DND-41 (cell line): Measurements from ENCODE around the gene TBRG1.

Source experiments
- ATAC-seq: fragments of 200-7000 bp; cut with Tn5 transposase; 3 replicates; pipeline ENCODE4 v1.9.1; 2021; ENCODE audit warnings: low read depth; ENCODE audit not compliant: insufficient read depth
- DNase-seq: peaks from one replicate; pipeline ENCODE4 v3.0.0-alpha.2; 2020
- H2AFZ ChIP-seq: 2 replicates; pipeline ENCODE4 v1.6.0; 2012; ENCODE audit warnings: low read depth, low read length
- H3K27ac ChIP-seq: 2 replicates; pipeline ENCODE4 v1.5.1; 2012; ENCODE audit warnings: low read length, inconsistent platforms
- H3K27me3 ChIP-seq: fragments of 200-600 bp; sonication (generic); 2 replicates; pipeline ENCODE4 v1.6.0; 2012; ENCODE audit warnings: low read length, mild to moderate bottlenecking, inconsistent platforms; ENCODE audit not compliant: insufficient read depth, poor library complexity
- H3K36me3 ChIP-seq: 2 replicates; pipeline ENCODE4 v1.5.1; 2012; ENCODE audit warnings: low read length, inconsistent platforms; ENCODE audit not compliant: insufficient read depth
- H3K4me1 ChIP-seq: 2 replicates; pipeline ENCODE4 v1.5.1; 2012; ENCODE audit warnings: mild to moderate bottlenecking, low read length; ENCODE audit not compliant: insufficient read depth
- H3K4me2 ChIP-seq: 2 replicates; pipeline ENCODE4 v1.6.0; 2012; ENCODE audit warnings: mild to moderate bottlenecking, moderate library complexity, low read length, inconsistent platforms; ENCODE audit not compliant: insufficient read depth
- H3K4me3 ChIP-seq, 2 experiments: fragments of 200-600 bp in 1 of 2; shearing (Covaris generic) in 1 of 2; 2 replicates each; pipeline ENCODE4 v1.5.1; 2012 to 2016; ENCODE audit warnings: inconsistent platforms in 2 of 2, low read length in 2 of 2, mild to moderate bottlenecking in 2 of 2, low read depth in 1 of 2, moderate library complexity in 1 of 2
- H3K79me2 ChIP-seq: 2 replicates; pipeline ENCODE4 v1.6.0; 2012; ENCODE audit warnings: low read length, inconsistent platforms; ENCODE audit not compliant: insufficient read depth
- H3K9ac ChIP-seq: 2 replicates; pipeline ENCODE4 v1.6.0; 2012; ENCODE audit warnings: low read depth, mild to moderate bottlenecking, inconsistent platforms, low read length, moderate library complexity
- H3K9me3 ChIP-seq: 2 replicates; pipeline ENCODE4 v1.5.1; 2012; ENCODE audit warnings: low read length, moderate library complexity, mild to moderate bottlenecking, inconsistent platforms; ENCODE audit not compliant: insufficient read depth, severe bottlenecking
- H4K20me1 ChIP-seq: 2 replicates; pipeline ENCODE4 v1.6.0; 2012; ENCODE audit warnings: low read length; ENCODE audit not compliant: insufficient read depth
- CTCF ChIP-seq: IDR thresholded peaks from 2 replicates; pipeline ENCODE4 v1.5.1; 2012; ENCODE audit warnings: borderline replicate concordance, low read length, moderate library complexity, mild to moderate bottlenecking; ENCODE audit not compliant: poor library complexity, severe bottlenecking; ENCODE audit errors: extremely low read depth
- EZH2 ChIP-seq: IDR thresholded peaks from 3 replicates; pipeline ENCODE4 v1.6.1; 2012; ENCODE audit warnings: borderline replicate concordance, low read depth, mild to moderate bottlenecking, moderate library complexity, low read length, inconsistent platforms; ENCODE audit not compliant: severe bottlenecking

The TBRG1 gene

GRCh38 chr11:124662106-124662505, 39.4 kb downstream of the TBRG1 start:
- Histone ChIP-seq H3K9ac (no peak overlapping the region), H3K4me1 (no peaks in the 10 kb centered on the region), H3K4me3 (no peak overlapping the region), H3K27ac (no peak overlapping the region), H3K9me3 (no peaks in the 10 kb centered on the region), H3K36me3 (no peaks in the 10 kb centered on the region), H3K4me2 (no peak overlapping the region), H4K20me1 (no peaks in the 10 kb centered on the region), H2AFZ (no peak overlapping the region), H3K79me2 (no peaks in the 10 kb centered on the region), H3K27me3 (peaks cover 18% of the 10 kb centered on the region)
- TF ChIP-seq CTCF, result no peak
- TF ChIP-seq EZH2, result no peak
- ATAC-seq (no peak), DNase-seq (no peak)

GRCh38 chr11:124663861-124664260, 41.2 kb downstream of the TBRG1 start:
- DNase-seq, result no peak
- Histone ChIP-seq H4K20me1 (no peaks in the 10 kb centered on the region), H3K4me3 (no peak overlapping the region)

GRCh38 chr11:124667601-124668000, 44.9 kb downstream of the TBRG1 start:
- Histone ChIP-seq H3K27ac (no peak overlapping the region), H3K9ac (no peak overlapping the region), H4K20me1 (no peaks in the 10 kb centered on the region), H3K4me1 (no peaks in the 10 kb centered on the region), H3K9me3 (no peaks in the 10 kb centered on the region), H3K4me3 (no peak overlapping the region), H3K79me2 (no peaks in the 10 kb centered on the region), H3K27me3 (peaks cover 18% of the 10 kb centered on the region), H2AFZ (no peak overlapping the region), H3K36me3 (no peaks in the 10 kb centered on the region), H3K4me2 (no peak overlapping the region)
- TF ChIP-seq EZH2 (no peak), CTCF (no peak)
- no peak for ATAC-seq
- no peak for DNase-seq

More at GRCh38 chr11:124663861-124664260, 41.2 kb downstream of the TBRG1 start:
- no peaks in the 10 kb centered on the region for H3K36me3 ChIP-seq
- no peak overlapping the region for H2AFZ ChIP-seq
- ATAC-seq, result no peak
- no peak overlapping the region for H3K4me2 ChIP-seq
- TF ChIP-seq EZH2, result no peak
- TF ChIP-seq CTCF, result no peak
- H3K27ac ChIP-seq, result no peak overlapping the region
- no peaks in the 10 kb centered on the region for H3K79me2 ChIP-seq
- peaks cover 25% of the 10 kb centered on the region for H3K27me3 ChIP-seq
- H3K9me3 ChIP-seq, result no peaks in the 10 kb centered on the region
- H3K4me1 ChIP-seq, result no peaks in the 10 kb centered on the region
- no peak overlapping the region for H3K9ac ChIP-seq

GRCh38 chr11:124669193-124669592, 46.5 kb downstream of the TBRG1 start:
- Histone ChIP-seq H3K9me3 (no peaks in the 10 kb centered on the region), H3K4me2 (no peak overlapping the region), H3K4me3 (no peak overlapping the region), H3K79me2 (no peaks in the 10 kb centered on the region), H4K20me1 (no peaks in the 10 kb centered on the region), H3K4me1 (no peaks in the 10 kb centered on the region), H3K36me3 (no peaks in the 10 kb centered on the region), H3K27ac (no peak overlapping the region), H3K27me3 (peaks cover 18% of the 10 kb centered on the region), H2AFZ (no peak overlapping the region), H3K9ac (no peak overlapping the region)
- TF ChIP-seq CTCF (peak; percentile 85), EZH2 (no peak)
- peak; percentile 25 for DNase-seq
- peak; percentile 73 for ATAC-seq
